Mesothelial cell of epicardium (in vitro differentiated cells): ENCODE measurements around the gene PRR18. TPM values are rescaled to one million over a fixed set of nuclear protein-coding genes. Genes with fewer than 3 reads are reported as not detected.

ENCODE experiments used
- DNase-seq, 2 experiments: peaks; one replicate each; pipeline ENCODE4 v3.0.0; 2021; ENCODE audit warnings: low spot score in 2 of 2; ENCODE audit not compliant: unreplicated experiment in 2 of 2
- H3K27ac Mint-ChIP-seq: 2 replicates; pipeline ENCODE4 v1.8.0; 2021; ENCODE audit warnings: mixed read lengths
- H3K27me3 Mint-ChIP-seq: 2 replicates; pipeline ENCODE4 v1.8.0; 2021; ENCODE audit warnings: low read depth, mixed read lengths
- H3K36me3 Mint-ChIP-seq: 2 replicates; pipeline ENCODE4 v1.8.0; 2021; ENCODE audit warnings: mixed read lengths
- H3K4me1 Mint-ChIP-seq: 2 replicates; pipeline ENCODE4 v1.8.0; 2021; ENCODE audit warnings: mixed read lengths
- H3K4me3 Mint-ChIP-seq: 2 replicates; pipeline ENCODE4 v1.8.0; 2021; ENCODE audit warnings: mild to moderate bottlenecking, moderate library complexity, mixed read lengths
- H3K9me3 Mint-ChIP-seq: 2 replicates; pipeline ENCODE4 v1.8.0; 2021; ENCODE audit warnings: mixed read lengths
- total RNA-seq: library from RNA; stranded (reverse); gene quantifications from 3 replicates; pipeline ENCODE4 v1.2.1, GENCODE V29; 2021
- TF ChIP-seq, protein P1 (sequence below): fragments of 200-600 bp; sonication (generic); IDR thresholded peaks from one replicate; pipeline ENCODE4 v1.5.0; 2021; ENCODE audit warnings: antibody characterized with exemption; ENCODE audit not compliant: unreplicated experiment

PRR18 gene
- total RNA-seq, 1 donor from 2014 or later: 0.38 TPM

DNA sequence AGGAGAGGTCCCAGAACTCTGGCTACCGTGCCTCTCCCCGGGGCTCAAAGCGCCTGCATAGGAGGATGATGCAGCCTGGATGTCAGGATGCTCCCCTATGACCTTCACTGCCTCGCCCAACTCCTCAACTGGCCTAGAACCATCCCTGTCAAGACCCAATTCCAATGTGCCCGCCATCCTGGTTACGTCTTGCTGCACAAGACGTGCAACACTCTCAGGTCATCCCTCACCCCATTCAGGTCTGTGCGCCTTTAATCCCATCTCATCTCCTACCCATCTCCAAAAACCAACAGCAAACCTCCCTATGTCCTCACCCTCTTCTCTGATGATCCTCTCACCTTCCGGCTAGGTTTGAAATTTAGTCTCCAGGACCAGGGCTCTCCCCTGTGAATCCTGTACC is 30.7 kb upstream of the PRR18 start:
- H3K4me1 Mint-ChIP-seq: peaks cover 14% of the 10 kb centered on the region
- H3K36me3 Mint-ChIP-seq: peaks cover 11% of the 10 kb centered on the region
- H3K4me3 Mint-ChIP-seq: no peak overlapping the region
- H3K27ac Mint-ChIP-seq: no peak overlapping the region
- H3K9me3 Mint-ChIP-seq: no peaks in the 10 kb centered on the region
- TF ChIP-seq, protein P1, sequence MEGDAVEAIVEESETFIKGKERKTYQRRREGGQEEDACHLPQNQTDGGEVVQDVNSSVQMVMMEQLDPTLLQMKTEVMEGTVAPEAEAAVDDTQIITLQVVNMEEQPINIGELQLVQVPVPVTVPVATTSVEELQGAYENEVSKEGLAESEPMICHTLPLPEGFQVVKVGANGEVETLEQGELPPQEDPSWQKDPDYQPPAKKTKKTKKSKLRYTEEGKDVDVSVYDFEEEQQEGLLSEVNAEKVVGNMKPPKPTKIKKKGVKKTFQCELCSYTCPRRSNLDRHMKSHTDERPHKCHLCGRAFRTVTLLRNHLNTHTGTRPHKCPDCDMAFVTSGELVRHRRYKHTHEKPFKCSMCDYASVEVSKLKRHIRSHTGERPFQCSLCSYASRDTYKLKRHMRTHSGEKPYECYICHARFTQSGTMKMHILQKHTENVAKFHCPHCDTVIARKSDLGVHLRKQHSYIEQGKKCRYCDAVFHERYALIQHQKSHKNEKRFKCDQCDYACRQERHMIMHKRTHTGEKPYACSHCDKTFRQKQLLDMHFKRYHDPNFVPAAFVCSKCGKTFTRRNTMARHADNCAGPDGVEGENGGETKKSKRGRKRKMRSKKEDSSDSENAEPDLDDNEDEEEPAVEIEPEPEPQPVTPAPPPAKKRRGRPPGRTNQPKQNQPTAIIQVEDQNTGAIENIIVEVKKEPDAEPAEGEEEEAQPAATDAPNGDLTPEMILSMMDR: no peak
- DNase-seq: no peak
- H3K27me3 Mint-ChIP-seq: no peaks in the 10 kb centered on the region

DNA sequence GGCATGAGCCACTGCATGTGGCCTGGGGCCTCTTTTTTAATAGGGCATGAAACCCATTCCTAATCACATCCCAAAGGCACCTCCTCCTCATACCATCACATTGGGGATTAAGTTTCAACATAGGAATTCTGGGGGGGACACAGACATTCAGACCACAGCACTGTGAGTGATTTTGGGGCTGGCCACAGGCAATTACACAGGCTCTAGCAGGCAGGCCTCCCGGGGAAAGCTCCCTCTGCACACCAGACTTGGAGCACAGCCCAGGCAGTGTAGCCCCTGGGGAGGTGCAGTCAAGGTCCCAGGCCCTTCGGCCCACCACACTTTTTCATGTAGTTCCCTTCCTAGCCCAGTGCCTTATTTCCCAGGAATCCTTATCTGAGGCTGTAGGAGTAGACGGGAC is 28.7 kb upstream of the PRR18 start:
- TF ChIP-seq, protein P1: no peak
- no peak overlapping the region for H3K4me3 Mint-ChIP-seq

DNA sequence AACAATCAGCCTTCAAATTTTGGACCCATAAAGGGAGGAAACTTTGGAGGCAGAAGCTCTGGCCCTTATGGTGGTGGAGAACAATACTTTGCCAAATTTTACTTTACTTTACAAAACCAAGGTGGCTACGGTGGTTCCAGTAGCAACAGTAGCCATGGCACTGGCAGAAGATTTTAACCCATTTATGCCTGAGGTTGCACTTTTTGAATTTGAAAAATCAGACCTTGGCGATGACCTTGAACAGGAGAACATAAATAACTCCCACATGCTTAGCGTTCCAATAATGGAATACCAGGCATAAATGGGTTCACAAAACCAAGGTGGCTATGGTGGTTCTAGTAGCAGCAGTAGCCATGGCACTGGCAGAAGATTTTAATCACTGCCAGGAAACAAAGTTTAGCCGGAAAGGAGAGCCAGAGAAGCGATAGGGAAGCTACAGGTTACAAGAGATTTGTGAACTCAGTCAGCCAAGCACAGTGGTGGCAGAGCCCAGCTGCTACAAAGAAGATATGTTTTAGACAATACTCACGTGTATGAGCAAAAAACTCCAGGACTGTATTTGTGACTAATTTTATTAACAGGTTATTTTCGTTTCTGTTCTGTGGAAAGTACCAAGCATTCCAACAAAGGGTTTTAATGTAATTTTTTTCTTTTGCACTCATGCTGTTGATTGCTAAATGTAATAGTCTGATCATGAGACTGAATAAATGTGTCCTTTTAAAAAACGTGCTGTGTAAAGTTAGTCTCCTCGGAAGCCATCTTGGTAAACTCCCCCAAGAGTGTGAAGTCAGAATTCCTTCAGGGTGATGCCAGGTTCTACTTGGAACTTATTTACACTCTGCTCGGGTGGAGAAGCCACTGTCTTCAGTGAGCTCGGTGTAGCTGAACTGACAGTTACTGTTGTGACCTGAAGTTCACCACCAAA is 27.4 kb upstream of the PRR18 start:
- H3K27me3 Mint-ChIP-seq: no peaks in the 10 kb centered on the region
- H3K4me3 Mint-ChIP-seq: no peak overlapping the region
- H3K4me1 Mint-ChIP-seq: peaks cover 3% of the 10 kb centered on the region
- DNase-seq: no peak
- peaks cover 11% of the 10 kb centered on the region for H3K36me3 Mint-ChIP-seq
- TF ChIP-seq, protein P1: no peak
- no peaks in the 10 kb centered on the region for H3K9me3 Mint-ChIP-seq
- no peak overlapping the region for H3K27ac Mint-ChIP-seq

More for the DNA sequence above, 28.7 kb upstream of the PRR18 start:
- Mint-ChIP-seq H3K4me1 (peaks cover 6% of the 10 kb centered on the region), H3K9me3 (no peaks in the 10 kb centered on the region), H3K36me3 (peaks cover 11% of the 10 kb centered on the region), H3K27ac (no peak overlapping the region), H3K27me3 (no peaks in the 10 kb centered on the region)
- DNase-seq: no peak

DNA sequence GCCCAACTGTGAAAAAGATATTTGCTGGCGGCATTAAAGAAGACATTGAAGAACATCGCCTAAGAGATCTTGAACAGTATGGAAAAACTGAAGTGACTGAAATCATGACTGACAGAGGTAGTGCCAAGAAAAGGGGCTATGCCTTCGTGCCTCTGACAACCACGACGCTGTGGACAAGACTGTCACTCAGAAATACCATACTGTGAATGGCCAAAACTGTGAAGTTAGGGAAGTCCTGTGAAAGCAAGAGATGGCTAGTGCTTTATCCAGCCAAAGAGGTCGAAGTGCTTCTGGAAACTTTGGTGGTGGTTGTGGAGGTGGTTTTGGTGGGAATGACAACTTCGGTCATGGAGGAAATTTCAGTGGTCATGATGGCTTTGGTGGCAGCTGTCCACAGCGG is 26.7 kb upstream of the PRR18 start:
- Mint-ChIP-seq H3K9me3 (no peaks in the 10 kb centered on the region), H3K27ac (no peak overlapping the region), H3K27me3 (no peaks in the 10 kb centered on the region), H3K4me3 (no peak overlapping the region), H3K36me3 (peaks cover 11% of the 10 kb centered on the region), H3K4me1 (peaks cover 4% of the 10 kb centered on the region)
- TF ChIP-seq, protein P1: no peak
- no peak for DNase-seq

DNA sequence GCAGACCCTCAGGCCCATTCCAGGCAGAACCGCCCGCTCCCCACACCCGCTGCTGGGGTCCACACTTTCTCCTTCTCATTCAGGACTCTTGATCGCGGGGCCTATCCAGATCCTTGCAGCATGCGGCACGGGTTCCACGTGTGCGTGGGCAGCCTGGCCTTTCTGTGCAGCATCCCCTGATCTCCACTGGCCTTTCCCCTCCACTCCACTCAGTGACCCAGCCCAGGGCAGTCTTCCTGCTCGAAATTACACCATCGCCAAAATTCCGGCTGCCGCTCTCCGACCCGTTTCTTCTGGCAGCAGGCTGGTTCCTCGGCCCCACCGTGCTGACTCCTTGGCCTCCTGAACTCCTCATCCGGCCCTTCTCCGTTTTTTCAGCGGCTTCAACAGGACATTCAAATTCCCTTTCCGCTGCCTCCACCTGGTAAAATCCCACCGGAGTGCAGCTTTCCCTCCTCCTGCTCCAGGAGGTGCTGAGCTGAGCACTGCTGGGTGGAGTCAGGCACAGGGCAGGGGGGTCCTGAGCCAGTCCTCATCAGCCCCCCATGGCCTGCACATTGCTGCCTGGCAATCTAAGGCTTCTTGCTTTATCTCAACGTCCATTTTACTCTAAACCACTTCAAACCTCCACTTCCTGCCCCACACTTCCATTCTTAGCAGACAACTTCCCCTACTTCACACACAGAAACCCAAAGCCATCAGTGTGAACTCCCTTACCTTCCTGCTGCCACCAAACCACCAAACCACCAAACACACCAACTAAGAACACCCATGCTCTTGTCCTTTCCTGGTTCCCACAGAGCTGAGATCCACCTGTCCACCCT is 25.2 kb upstream of the PRR18 start:
- Mint-ChIP-seq H3K9me3 (no peaks in the 10 kb centered on the region), H3K4me3 (no peak overlapping the region), H3K36me3 (peaks cover 16% of the 10 kb centered on the region), H3K4me1 (peaks cover 4% of the 10 kb centered on the region), H3K27me3 (no peaks in the 10 kb centered on the region), H3K27ac (no peak overlapping the region)
- TF ChIP-seq, protein P1: no peak
- no peak for DNase-seq
